PC-9 (cell line): Measurements from ENCODE around the gene PACRG. TPM values are rescaled to one million over a fixed set of nuclear protein-coding genes. Genes with fewer than 3 reads are reported as not detected.

ENCODE experiments used
- BruUV-seq: library from RNA; stranded (reverse); fragments of 400-500 nt; replicated peaks from 2 replicates; lab custom pipeline; 2021; lab: Mats Ljungman, UMichigan
- CTCF ChIA-PET: fragments of 300-600 bp; sonication (Branson Sonifier 250); formaldehyde crosslinking; loops from one replicate; lab custom pipeline; 2022; ENCODE audit warnings: antibody characterized with exemption; lab: Charles Lee
- POLR2A ChIA-PET: fragments of 300-600 bp; sonication (Branson Sonifier 250); formaldehyde crosslinking; loops from one replicate; lab custom pipeline; 2022; ENCODE audit warnings: antibody characterized with exemption; ENCODE audit not compliant: unreplicated experiment; lab: Charles Lee
- DNase-seq, 2 experiments: peaks; one replicate each; pipeline versions ENCODE4 v3.0.0 to v3.0.0-alpha.2; 2015 to 2022; ENCODE audit warnings: mixed read lengths in 1 of 2
- H2AFZ ChIP-seq: fragments of 200-600 bp; sonication (generic); 2 replicates; pipeline ENCODE4 v1.8.1; 2017; ENCODE audit warnings: antibody characterized with exemption
- H3F3A ChIP-seq: fragments of 200-600 bp; sonication (generic); 2 replicates; pipeline ENCODE4 v1.8.1; 2017; ENCODE audit warnings: antibody characterized with exemption, mild to moderate bottlenecking, low read depth; ENCODE audit not compliant: insufficient read depth
- H3K27ac ChIP-seq: fragments of 200-600 bp; sonication (generic); 2 replicates; pipeline ENCODE4 v1.6.1; 2016; ENCODE audit warnings: mixed run types
- H3K27me3 ChIP-seq: fragments of 200-600 bp; sonication (generic); 2 replicates; pipeline ENCODE4 v1.6.1; 2016; ENCODE audit warnings: low read depth, mixed run types; ENCODE audit not compliant: insufficient read depth
- H3K36me3 ChIP-seq: fragments of 200-600 bp; sonication (generic); 2 replicates; pipeline ENCODE4 v1.6.1; 2016; ENCODE audit warnings: low read depth, mixed run types
- H3K4me1 ChIP-seq: fragments of 200-600 bp; sonication (generic); replicated peaks from 2 replicates; pipeline ENCODE4 v1.6.1; 2016; ENCODE audit warnings: mixed run types; ENCODE audit not compliant: insufficient read depth
- H3K4me2 ChIP-seq: fragments of 200-600 bp; sonication (generic); 2 replicates; pipeline ENCODE4 v1.6.1; 2017; ENCODE audit warnings: mixed run types
- H3K4me3 ChIP-seq: fragments of 200-600 bp; sonication (generic); 2 replicates; pipeline ENCODE4 v1.6.1; 2016; ENCODE audit warnings: mixed run types
- H3K79me2 ChIP-seq: fragments of 200-600 bp; sonication (generic); 2 replicates; pipeline ENCODE4 v1.6.1; 2017; ENCODE audit warnings: low read depth, mixed run types
- H3K9me2 ChIP-seq: fragments of 200-600 bp; sonication (generic); 2 replicates; pipeline ENCODE4 v1.8.1; 2017; ENCODE audit warnings: mild to moderate bottlenecking; ENCODE audit not compliant: insufficient read depth
- H3K9me3 ChIP-seq: fragments of 200-600 bp; sonication (generic); 2 replicates; pipeline ENCODE4 v1.8.1; 2016; ENCODE audit warnings: low read depth; ENCODE audit not compliant: insufficient read depth
- H4K20me1 ChIP-seq: fragments of 200-600 bp; sonication (generic); 2 replicates; pipeline ENCODE4 v1.8.1; 2017; ENCODE audit not compliant: insufficient read depth
- EZH2 ChIP-seq: fragments of 200-600 bp; sonication (generic); IDR thresholded peaks from 2 replicates; pipeline ENCODE4 v1.8.0; 2017; ENCODE audit warnings: antibody characterized with exemption, low read depth
- intact Hi-C: fragments of 100-400 bp; cut with micrococcal nuclease; formaldehyde crosslinking; loops from one replicate; pipeline ENCODE4 v1.10.0; 2022; ENCODE audit not compliant: unreplicated experiment
- total RNA-seq: library from RNA; stranded (reverse); gene quantifications from 2 replicates; pipeline ENCODE4 v1.2.3, GENCODE V29; 2021
- TF ChIP-seq, protein P1 (sequence below): fragments of 200-600 bp; sonication (generic); conservative IDR thresholded peaks from 2 replicates; pipeline ENCODE4 v1.6.1; 2017; ENCODE audit warnings: mixed run types, antibody characterized with exemption, mild to moderate bottlenecking, moderate library complexity

The PACRG gene
- total RNA-seq, 1 experiment from 2014 or later: not detected

DNA sequence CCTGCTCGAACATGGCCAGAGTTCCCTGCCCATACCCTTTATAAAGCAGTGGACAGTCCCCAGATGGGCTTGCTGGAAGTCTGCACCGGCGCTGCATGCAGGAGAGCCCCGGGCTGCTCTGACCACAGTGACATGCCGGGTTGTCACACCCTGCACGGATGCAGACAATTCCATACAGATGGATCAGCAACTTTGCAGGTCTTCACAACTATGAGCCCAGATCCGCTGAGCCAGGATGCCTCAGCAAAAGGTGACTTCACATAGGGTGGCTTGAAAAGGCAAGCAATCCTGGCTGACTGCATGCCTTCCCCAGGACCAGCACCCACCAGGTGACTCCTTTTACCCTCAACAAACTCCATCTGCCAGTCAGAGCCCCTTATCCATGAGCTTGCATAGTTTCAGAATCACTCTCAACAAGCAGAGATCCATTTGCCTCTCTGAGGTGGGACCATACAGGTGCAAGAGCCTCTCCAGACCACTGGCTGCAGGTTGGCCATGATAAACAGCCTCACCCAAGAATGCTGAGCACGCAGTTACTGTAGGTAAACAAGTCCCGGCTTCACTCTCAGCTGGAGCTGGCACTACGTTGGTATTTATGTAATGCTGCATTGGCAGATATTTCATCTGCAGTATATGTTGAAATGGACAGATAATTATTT, 503.7 kb downstream of the PACRG start:
- no peak for TF ChIP-seq EZH2
- TF ChIP-seq, protein P1, sequence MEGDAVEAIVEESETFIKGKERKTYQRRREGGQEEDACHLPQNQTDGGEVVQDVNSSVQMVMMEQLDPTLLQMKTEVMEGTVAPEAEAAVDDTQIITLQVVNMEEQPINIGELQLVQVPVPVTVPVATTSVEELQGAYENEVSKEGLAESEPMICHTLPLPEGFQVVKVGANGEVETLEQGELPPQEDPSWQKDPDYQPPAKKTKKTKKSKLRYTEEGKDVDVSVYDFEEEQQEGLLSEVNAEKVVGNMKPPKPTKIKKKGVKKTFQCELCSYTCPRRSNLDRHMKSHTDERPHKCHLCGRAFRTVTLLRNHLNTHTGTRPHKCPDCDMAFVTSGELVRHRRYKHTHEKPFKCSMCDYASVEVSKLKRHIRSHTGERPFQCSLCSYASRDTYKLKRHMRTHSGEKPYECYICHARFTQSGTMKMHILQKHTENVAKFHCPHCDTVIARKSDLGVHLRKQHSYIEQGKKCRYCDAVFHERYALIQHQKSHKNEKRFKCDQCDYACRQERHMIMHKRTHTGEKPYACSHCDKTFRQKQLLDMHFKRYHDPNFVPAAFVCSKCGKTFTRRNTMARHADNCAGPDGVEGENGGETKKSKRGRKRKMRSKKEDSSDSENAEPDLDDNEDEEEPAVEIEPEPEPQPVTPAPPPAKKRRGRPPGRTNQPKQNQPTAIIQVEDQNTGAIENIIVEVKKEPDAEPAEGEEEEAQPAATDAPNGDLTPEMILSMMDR: no peak
- Histone ChIP-seq H3K9me3 (no peaks in the 10 kb centered on the region), H3K79me2 (no peaks in the 10 kb centered on the region), H2AFZ (no peak overlapping the region), H4K20me1 (no peaks in the 10 kb centered on the region), H3F3A (no peaks in the 10 kb centered on the region), H3K9me2 (no peaks in the 10 kb centered on the region), H3K27me3 (no peaks in the 10 kb centered on the region), H3K4me3 (no peak overlapping the region), H3K4me2 (no peak overlapping the region), H3K4me1 (no peaks in the 10 kb centered on the region), H3K36me3 (no peaks in the 10 kb centered on the region), H3K27ac (no peak overlapping the region)
- intact Hi-C loops: no loop called here
- no TSS peak for BruUV-seq
- CTCF ChIA-PET: no interaction called here
- POLR2A ChIA-PET: no interaction called here
- DNase-seq: no peak

DNA sequence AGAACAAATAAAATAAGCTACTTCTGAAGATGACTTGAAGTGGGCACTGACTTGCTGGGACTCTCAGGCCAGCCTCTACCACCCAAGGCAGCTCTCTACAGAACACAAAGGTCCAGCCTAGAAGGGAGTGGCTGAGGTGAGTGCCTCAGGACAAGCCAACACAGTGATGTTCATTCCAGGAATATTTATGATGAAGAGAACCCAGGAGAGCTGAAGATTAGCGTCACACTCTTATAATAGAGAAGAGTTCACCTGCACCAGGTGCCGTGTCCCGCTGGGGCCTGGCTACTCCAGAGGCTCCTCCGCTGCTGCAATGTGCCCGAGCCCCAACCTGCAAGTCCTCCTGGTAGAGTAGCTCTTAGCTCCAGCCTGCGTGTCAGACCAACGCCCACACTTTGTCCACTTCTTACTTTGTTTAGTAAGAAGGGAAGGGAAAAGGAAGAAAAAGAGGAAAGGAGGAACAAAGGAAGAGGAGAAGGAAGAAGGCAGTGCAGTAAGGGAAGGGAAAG, 504.3 kb downstream of the PACRG start:
- no peak overlapping the region for H2AFZ ChIP-seq
- no peaks in the 10 kb centered on the region for H3K36me3 ChIP-seq
- no TSS peak for BruUV-seq
- ChIA-PET POLR2A (no interaction called here), CTCF (no interaction called here)
- intact Hi-C loops: no loop called here
- H3F3A ChIP-seq: no peaks in the 10 kb centered on the region
- H3K27ac ChIP-seq: no peak overlapping the region
- H4K20me1 ChIP-seq: no peaks in the 10 kb centered on the region
- no peaks in the 10 kb centered on the region for H3K27me3 ChIP-seq
- H3K4me1 ChIP-seq: no peaks in the 10 kb centered on the region
- H3K4me2 ChIP-seq: no peak overlapping the region
- no peak overlapping the region for H3K4me3 ChIP-seq
- TF ChIP-seq, protein P1: no peak
- TF ChIP-seq EZH2: no peak
- H3K79me2 ChIP-seq: no peaks in the 10 kb centered on the region
- no peaks in the 10 kb centered on the region for H3K9me2 ChIP-seq
- no peak for DNase-seq
- no peaks in the 10 kb centered on the region for H3K9me3 ChIP-seq

DNA sequence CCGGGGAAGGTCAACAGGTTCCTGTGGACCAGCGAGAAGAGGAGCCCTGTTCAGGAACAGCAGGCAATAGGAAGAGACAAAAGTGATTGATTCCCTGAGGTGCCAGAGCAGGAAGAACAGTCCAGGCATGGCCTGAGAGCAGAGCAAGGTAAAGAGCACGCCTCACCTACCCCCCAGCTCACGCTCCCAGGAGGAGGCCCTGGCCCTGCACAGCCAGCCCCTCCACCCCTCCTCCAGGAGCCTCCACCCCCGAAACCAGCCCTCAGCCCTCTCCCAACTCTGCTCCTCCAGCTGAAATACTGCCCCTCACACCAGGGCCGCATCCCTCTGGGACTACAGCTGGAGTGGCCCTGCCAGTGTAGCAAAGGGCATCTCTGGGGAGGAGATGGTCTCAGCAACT, 504.9 kb downstream of the PACRG start:
- Histone ChIP-seq H3K27ac (no peak overlapping the region), H4K20me1 (no peaks in the 10 kb centered on the region), H3K79me2 (no peaks in the 10 kb centered on the region), H3K4me3 (no peak overlapping the region), H3K9me3 (no peaks in the 10 kb centered on the region), H2AFZ (no peak overlapping the region), H3K27me3 (no peaks in the 10 kb centered on the region), H3K4me1 (no peaks in the 10 kb centered on the region), H3K36me3 (no peaks in the 10 kb centered on the region), H3K4me2 (no peak overlapping the region), H3F3A (no peaks in the 10 kb centered on the region), H3K9me2 (no peaks in the 10 kb centered on the region)
- TF ChIP-seq, protein P1: no peak
- TF ChIP-seq EZH2: no peak
- BruUV-seq: no TSS peak
- DNase-seq: no peak
- CTCF ChIA-PET: no interaction called here
- intact Hi-C loops: no loop called here
- POLR2A ChIA-PET: no interaction called here
